T-helper 9 cell (primary cell): ENCODE data around the gene RNF217.

Source experiments
- DNase-seq: peaks from one replicate; pipeline ENCODE4 v3.0.0-alpha.2; 2020

RNF217 gene

DNA sequence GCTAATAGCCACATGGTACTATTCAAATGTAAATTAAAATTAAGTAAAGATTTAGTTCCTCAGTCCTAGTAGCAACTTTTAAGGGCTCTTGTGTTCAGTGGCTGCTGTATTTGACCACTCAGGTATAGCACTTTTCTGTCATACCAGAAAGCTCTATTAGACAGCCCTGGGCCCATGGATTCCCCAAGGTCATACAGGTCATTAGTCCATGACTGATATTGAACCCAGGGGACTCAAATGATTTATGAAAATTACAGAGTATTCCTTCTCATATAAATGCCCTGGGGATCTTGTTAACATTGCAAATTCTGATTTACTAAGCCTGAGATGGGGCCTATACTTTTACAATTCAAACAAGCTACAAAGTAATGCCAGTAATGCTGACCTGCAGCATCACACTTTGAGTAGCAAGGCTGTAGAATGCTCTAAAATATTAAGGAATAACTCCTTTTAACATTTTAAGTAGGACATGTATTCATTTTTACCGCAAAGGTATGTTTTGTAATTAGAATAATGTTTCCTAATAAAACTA is 29.6 kb downstream of the RNF217 start:
- DNase-seq = no peak

DNA sequence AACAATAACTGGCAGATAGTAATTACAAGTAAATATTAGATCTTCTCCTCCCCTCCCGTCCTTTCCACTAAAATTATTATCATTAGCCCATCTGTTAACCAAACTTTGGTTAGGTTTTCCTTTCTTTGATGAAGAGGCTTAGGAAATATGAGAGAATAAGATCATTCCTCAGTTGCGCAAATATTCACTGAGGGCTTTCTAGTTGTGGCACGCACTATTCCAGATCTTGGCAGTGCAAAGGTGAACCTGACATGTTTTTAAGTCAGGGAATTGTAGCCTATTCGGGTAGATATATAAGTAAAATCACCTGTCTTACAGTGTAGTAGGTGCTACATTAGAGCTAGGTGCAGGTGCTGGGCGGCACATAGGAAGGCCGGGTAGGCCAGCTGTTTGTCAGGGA is 31.1 kb downstream of the RNF217 start:
- no peak for DNase-seq

DNA sequence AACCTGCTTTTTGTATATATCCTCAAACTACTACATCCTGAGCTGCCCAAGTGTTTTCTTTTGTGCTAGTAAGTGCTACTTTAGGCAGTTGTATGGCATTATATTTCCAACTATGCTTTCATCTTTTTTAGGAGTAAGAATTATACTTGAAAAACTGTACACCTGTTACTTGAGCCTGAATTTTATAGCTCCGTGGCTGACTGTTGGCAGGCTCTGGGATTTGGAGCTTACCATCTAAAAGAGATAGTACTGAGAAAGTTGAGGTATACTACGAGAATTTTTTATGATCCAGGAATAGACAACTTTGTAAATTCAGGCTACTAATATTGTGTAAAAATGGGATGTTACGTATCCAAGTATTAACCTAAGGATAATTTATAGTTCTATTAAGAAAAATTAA is 32.4 kb downstream of the RNF217 start:
- no peak for DNase-seq

DNA sequence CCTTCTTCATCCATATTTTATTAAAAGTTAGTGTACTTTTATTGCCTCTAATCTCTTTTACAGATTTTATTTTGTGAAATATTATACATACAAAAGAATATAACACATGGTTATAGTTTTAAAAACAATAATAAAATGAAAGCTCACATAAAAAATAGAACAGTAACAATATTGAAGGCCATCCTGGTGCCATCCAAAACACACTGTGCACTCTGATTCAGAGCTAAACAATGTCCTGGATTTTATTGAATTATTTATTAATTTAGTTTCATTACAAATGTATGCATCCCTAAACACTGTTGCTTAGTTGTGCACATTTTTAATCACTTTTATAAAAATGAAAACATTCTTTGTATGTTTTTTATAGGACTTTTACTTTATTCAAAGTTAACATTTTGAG is 32.9 kb downstream of the RNF217 start:
- no peak for DNase-seq

DNA sequence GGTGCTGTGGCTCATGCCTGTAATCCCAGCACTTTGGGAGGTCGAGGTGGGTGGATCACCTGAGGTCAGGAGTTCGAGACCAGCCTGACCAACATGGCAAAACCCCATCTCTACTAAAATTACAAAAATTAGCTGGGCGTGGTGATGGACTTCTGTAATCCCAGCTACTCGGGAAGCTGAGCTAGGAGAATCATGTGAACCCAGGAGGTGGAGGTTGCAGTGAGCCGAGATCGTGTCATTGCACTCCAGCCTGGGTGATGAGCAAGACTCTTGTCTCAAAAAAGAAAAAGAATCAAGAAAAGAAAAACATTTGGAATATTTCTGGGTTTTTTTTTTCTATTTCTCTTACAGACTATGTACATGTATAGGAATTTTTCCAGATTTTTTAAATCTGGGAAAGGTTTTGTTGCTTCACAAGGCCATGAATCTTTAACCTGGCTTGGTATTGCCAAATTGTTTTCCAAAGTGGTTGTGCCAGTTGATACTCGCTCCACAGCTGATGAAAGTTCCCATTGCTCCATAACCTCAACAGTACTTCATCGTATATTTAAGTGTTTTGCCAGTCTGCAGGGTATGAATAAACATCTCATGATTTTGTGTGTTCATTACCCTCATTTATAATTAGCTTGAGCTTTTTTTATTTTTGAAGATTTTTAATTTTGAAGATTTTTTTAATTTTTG is 33.5 kb downstream of the RNF217 start:
- DNase-seq = no peak

DNA sequence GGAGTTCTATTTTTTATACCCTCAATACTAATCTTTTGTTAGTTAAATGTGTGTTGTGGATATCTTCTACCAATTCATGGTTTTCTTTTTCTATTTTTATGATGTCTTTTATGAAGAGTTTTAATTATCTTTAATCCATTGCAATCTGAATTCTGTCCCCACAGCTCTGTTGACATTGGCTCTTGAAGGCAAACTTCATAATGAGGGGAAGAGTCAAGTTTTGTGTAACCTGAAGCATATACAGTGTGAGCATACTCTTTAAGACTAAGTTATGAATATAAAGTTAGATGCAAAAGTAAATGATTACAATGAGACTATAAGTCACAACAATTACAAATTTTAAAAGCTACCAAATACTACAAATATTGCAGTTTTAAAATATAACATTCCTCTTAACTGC is 34.2 kb downstream of the RNF217 start:
- DNase-seq = no peak

DNA sequence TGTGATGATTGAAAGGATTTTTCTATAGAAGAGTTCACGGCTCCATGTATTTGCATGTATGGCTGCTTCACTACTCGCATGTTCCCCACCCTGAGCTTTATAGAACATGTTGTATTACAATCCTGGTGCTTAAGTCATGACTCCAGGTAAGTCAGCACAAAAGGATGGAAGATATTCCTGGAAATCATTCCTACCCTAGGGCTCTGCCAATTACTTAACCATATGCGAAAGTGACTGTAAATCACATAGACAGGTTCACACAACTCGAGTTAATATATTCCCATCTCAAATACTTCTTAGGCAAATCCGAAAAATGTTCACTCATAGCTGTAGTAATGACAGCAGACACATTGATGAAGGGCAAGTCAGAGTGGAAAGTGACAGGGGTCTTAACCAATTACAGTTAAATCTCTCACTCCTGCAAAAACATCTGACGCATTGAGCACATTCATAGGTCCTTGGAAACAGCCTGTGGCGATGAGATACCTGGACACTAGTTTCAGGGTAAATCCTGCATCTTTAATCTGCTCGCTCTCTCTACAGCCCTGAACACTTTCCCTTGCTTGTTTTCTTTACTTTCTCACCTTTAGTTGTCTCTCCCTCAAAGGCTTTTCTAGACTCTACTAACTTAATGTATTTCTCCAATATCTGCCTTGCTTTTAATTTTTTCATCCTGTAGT is 35.1 kb downstream of the RNF217 start:
- DNase-seq = no peak

DNA sequence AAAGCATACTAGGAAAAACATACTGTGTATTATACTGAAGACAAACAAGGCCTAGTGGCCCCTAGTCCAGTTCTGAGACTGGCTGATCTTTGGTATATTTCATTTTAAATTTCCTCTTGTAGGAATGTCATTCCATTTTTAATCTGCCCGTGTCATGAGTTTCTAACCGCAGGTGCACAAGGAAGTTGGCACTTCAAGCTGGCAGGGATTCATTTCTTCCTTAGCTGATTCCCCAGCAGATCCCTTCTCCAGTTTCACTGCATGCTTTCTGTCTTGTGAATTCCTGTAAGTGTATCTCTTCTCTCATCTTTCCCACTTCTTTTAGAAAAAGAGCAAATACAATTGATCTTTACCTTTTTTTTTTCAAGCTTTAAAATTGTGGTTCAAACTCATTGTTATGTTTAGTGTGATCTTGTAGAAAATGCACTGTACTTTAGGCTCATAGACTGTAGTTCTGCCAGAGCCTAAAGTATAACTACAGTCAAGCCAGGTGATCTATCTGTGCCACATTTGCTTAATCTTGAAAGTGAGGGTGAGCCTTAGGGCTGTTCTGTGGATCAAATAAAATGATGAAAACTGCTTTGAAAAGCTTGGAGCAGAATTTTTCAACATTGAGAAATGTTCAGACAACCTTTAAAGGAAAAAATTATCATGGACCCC is 37.0 kb downstream of the RNF217 start:
- DNase-seq = no peak

DNA sequence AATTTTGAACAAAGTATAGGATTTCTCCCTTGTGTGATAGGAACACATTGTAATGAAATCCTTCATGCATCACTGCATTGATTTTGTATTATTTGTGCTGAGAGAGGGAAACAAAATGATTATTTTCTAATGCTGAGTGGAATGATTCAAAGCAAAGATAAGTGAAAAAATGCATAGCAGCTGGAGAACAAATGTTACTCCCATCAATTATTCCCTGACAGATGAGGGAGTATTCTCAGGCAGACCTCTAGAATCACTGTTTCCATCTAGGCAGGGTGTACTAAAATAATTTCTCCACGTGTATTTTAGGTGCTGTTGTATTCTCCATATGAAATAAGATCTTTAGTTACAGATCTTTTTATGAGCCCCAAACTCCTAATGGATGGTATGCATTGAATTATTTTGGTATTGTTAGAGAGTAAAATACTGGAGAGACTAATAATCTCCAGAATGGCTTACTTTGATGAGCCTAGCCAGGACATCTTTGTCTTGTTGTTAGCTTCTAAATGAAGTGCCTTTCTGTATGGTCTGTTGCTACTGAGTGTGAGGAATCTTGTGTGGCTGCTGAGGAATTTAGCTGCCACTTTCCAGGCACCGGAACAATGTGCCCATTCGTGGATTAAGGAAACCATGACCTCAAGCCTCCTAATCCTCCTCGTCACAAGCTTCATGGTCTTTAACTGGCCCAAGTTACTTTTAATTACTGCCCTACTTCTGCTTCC is 39.6 kb downstream of the RNF217 start:
- no peak for DNase-seq

DNA sequence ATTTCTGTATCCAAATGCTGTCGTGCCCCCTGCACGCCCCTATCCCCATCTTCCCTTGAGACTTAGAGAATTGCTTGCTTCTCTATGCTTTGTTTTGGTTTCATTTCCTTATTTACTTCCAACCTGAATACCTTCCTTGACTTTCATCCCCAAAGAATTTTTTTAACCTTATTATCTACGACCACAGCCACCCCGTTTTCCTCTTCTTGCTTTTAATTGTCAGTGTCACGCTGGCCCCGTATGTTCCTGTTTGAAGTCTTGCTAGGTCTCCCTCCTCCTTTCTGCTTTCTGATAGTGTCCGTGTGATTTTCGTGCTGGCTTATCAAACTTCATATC is 40.1 kb downstream of the RNF217 start:
- DNase-seq = no peak

DNA sequence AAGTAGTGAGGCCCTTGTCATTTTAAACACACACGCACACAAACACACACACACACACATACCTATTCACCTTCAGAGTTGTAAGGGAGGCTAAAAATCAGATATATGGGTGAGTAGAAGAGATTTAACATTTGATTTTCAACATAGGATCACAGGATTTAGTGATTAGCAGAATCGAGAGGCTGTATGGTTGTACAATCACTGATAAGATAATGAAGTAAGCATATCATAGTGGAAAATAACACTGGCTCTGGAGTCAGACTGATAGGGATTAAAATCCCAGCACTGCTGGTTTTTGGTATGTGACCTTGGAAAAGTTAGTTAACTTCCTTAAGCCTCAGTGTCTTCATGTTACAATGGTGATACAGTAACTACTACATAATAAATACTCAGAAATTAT is 40.8 kb downstream of the RNF217 start:
- DNase-seq = no peak

DNA sequence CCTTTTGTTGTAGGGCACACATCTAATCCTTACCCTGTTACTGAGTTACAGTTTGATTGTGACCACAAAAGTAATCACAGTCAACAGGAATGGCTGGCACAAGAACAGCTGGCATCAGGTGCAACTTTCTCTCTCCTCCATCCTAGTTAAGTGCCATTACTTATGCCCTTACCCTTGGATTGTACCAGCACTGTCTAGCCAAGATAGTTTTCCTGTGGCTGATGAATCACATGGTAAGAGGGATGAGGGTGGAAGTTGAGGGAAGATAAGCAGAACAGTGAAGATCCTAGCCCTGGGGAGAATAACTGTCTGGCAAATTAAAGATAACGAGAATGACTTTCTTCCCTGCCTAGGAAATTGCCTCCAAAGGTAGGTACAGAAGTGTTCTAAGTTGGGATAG is 42.0 kb downstream of the RNF217 start:
- DNase-seq = no peak

DNA sequence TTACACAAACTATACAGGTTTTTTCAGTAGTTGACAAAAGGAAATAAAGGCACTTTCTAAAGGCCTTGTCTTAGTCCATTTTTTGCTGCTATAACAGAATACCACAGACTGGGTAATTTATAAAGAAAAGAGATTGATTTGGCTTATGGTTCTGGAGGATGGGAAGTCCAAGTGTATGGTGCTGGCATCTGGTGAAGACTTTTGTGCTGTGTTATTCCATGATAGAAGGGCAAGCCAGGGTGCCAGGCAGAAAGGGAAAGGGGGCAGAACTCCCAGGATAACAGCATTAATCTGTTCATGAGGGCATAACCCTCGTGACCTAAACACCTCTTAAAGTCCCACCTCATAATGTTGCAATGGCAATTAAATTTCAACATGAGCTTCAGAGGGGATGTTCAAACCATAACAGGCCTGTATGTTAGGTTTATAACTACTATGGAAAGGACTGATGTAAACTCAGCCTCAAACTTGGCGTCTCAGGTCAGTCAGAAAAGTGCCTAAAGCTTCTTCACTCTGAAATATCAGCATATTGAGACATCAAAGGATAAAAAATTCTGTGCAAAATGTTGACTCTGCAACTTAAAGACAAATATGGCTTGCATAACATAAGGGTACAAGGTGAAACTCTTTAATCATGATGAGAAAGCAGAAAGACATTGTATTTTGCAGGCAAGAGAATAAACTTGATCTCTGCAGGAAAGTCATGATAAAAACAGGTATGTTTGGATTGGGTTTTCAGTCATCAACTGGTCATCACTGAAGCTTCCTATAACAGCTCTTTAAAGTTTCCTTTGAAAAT is 42.8 kb downstream of the RNF217 start:
- no peak for DNase-seq

DNA sequence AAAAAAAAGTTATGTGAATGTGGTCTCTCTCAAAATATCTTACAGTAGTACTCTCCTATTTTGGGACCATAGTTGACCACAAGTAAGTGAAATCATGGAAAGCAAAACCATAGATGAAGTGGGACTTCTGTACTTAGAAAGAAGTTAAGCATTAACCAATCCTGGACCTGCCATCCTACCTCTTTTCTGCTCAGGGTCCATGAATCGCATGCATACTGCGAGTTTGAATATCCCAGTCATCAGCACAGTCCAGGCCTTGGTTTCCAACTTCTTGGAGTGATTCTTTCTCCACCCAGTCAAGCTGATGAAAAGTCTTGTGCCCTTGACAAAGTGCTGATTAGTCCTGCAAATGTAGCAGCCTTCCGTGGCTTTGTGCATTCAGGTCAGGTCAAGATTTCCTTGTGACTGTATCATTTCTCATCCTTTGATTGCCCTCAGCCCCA is 46.0 kb downstream of the RNF217 start:
- no peak for DNase-seq

DNA sequence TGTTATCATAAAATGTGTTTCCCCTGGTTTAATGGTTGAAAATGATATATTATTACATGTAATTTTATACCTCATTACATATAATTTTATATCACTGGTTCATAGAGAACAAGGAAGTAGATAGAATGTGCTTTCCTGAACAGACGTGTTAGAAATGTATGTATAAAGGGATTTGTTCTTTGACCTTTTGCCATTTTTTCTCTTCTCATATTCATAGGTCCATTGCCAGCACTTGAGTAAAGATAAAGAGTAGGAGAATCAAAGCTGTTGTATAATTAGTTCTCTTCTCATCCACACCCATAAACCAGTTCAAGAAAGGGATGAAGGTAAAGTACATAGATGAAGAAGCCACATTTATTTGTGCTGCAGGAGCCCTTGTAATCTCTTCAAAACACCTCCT is 46.7 kb downstream of the RNF217 start:
- no peak for DNase-seq

DNA sequence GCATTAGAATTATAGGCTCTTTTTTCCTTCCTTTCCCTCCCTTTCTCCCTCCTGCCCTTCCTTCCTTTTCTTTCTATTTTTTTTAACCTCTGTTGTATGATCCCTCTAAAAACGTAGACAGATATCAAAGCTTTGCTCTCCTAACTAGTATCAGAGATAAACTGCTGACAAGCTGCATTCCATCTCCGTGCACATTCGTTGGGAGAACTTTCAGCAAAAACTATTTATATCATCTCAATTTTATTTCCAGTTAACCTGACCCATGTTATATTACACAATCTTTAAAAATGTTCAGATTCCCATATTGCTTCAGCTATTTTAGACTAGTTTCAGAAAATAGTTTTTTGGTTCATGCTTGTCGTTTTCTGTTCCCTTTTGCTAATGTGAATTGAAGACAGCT is 47.3 kb downstream of the RNF217 start:
- no peak for DNase-seq

DNA sequence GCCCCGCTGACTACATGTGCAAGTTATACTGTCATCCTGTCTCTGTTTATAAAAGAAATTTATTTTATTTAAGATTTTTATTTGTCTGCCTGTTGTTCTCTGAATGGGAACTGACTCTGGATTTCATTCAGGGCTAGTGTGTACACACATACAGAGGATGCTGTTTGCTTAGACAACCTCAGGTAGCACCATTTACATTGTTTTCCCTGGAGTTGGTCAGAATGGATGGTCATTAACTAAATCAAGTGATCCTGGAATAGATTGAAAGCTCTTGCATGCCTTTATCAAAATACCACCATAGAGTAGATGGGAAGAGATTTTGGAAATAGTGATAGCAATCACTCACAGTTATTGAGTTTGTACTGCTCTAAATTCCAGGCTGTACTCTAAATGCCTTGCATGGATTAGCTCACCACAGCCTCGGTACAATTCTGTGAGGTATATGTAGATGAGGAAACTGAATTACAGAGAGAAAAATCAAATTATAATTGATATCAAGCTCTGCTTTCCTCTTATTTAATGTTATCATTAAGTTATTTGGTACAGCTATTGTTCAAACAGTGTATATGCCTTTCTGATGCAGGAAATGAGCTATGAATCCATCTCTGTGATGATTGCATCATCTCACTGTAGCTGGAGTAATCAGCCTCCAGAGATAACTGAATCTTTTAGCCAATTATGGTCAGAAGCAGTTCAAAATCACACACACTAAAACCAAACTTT is 51.9 kb downstream of the RNF217 start:
- no peak for DNase-seq

DNA sequence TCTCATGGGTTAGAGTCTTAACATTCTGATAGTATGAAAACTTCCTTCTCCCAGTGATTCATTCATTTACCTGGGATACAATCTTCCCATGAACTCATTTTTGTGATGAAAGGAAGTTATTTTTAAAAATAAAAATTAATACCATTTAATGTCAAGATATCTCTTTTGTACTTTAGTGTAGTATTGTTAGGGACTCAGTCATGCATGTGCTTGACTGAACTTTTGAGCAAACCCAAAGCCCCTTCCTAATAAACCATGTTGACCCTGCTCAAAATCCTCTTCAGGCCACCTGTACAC is 52.4 kb downstream of the RNF217 start:
- no peak for DNase-seq

DNA sequence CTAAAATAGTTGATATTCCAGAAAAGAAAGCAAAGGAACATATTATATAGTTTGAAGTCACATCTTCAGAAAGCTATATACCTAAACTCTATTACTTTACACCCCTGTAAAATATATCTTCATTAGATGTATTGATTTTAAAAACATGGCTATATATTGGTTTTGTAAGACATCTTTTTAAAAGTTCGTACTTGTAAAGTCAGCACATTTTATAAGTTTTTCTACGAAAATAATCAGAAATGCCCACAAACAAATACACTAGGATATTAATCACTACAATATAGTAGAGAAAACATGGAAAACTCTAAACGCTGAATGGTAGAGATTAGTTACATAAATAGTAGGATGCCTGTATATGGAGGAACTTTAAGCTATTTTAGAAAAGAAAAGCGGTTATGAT is 52.9 kb downstream of the RNF217 start:
- DNase-seq = no peak

DNA sequence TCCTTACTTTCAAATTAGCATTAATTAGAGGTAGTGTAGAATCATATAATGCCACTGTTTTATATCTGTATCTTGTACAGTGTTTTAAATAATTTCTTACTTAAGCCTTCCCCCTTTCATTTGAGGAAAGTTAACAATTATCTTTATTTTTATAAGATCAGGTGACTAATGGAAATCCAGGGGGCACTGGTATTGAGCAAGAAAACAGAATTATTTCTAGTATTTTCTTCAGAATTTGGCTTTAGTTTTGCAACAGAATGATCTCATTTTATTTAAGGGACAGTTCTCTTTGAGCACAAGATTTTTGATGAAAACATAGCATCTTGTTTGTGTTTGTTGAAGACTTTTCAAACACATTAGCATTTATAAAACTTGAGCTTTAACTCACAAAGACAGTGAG is 55.9 kb downstream of the RNF217 start:
- no peak for DNase-seq

DNA sequence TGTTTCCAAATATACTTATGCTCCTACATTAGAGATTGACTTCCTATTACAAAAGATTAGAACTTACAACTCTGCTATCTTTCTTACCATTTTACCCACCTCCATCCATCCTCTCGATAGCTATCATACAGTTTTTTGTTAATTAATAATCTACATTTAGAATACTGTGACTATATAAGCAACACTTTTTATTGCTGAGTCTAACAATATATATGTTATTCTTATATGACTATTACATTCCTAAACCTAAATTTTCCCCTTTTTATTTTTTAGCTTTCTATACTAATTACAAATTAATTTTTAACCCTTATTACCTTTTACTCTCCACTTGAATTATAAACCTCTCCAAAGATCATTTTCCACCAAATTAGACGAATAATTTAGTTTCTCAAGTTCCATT is 57.0 kb downstream of the RNF217 start:
- DNase-seq = no peak

DNA sequence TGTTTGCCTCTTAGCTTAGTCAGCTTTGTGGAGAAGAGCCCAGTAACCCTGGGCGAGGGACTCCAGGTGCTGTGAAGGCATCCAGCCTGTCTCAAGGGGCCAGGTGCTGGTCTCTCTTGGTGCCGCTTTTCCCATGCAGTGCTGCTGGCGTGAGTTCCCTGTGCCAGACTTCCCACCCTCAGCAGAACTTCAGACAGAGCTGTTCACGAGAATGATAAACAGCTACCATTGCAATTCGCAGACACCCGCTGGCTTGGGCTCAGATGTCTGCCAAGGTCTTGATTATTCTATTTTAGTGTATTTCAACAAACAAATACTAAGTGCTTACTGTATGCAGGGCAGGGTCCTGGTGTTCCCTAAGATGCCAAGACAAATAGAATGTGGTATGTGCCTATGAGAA is 57.7 kb downstream of the RNF217 start:
- DNase-seq = no peak
